K562 (cell line): ENCODE measurements around the gene TAF1D. TPM values are rescaled to one million over a fixed set of nuclear protein-coding genes. Genes with fewer than 3 reads are reported as not detected.

Source experiments
- BRD9 ChIP-seq: fragments of 450-650 bp; IDR thresholded peaks from 2 replicates; pipeline ENCODE4 v1.6.1; 2018; ENCODE audit warnings: low read depth; ENCODE audit not compliant: partially characterized antibody
- CC2D1A ChIP-seq: fragments of 450-650 bp; IDR thresholded peaks from 2 replicates; pipeline ENCODE4 v1.6.1; 2017; ENCODE audit warnings: mild to moderate bottlenecking
- E2F3 ChIP-seq: fragments of 250-450 bp; sonication (Bioruptor Pico); IDR thresholded peaks from 2 replicates; pipeline ENCODE4 v1.4.0; 2020; ENCODE audit warnings: mild to moderate bottlenecking
- GTF2A2 ChIP-seq: IDR thresholded peaks from 2 replicates; pipeline ENCODE4 v1.6.1; 2016; ENCODE audit warnings: mild to moderate bottlenecking, missing genetic modification characterization, missing compliant biosample characterization
- HDAC6 ChIP-seq: IDR thresholded peaks from 2 replicates; pipeline ENCODE4 v1.6.1; 2012; ENCODE audit warnings: low read depth, mild to moderate bottlenecking, control low read depth, inconsistent platforms, low read length, moderate library complexity
- KLF6 ChIP-seq: fragments of 250-450 bp; sonication (Bioruptor Pico); IDR thresholded peaks from 2 replicates; pipeline ENCODE4 v1.4.0; 2020; ENCODE audit warnings: mild to moderate bottlenecking, moderate library complexity, borderline replicate concordance
- MEF2D ChIP-seq: conservative IDR thresholded peaks from 2 replicates; pipeline ENCODE4 v1.6.1; 2016; ENCODE audit warnings: low read depth, missing genetic modification characterization, missing compliant biosample characterization
- MTA3 ChIP-seq: fragments of 450-650 bp; formaldehyde crosslinking; IDR thresholded peaks from 2 replicates; pipeline ENCODE4 v1.6.1; 2017; ENCODE audit warnings: mild to moderate bottlenecking, borderline replicate concordance
- NR1H2 ChIP-seq: sonication (generic); formaldehyde crosslinking; IDR thresholded peaks from 2 replicates; pipeline ENCODE4 v1.4.0; 2020; ENCODE audit warnings: mild to moderate bottlenecking, missing genetic modification reagents
- OTX1 ChIP-seq: fragments of 450-650 bp; formaldehyde crosslinking; IDR thresholded peaks from 2 replicates; pipeline ENCODE4 v1.4.0; 2022; ENCODE audit warnings: mild to moderate bottlenecking
- RAD51 ChIP-seq: fragments of 450-650 bp; IDR thresholded peaks from 2 replicates; pipeline ENCODE4 v1.7.1; 2016; ENCODE audit warnings: low read depth, mild to moderate bottlenecking, borderline replicate concordance
- RERE ChIP-seq: sonication (generic); formaldehyde crosslinking; IDR thresholded peaks from 2 replicates; pipeline ENCODE4 v1.8.0; 2023; ENCODE audit warnings: missing genetic modification reagents, mild to moderate bottlenecking, borderline replicate concordance
- ZNF133 ChIP-seq: fragments of 250-450 bp; sonication (Bioruptor Pico); IDR thresholded peaks from 2 replicates; pipeline ENCODE4 v1.4.0; 2020; ENCODE audit warnings: mild to moderate bottlenecking
- ZNF584 ChIP-seq: fragments of 200-800 bp; sonication (Bioruptor generic); IDR thresholded peaks from 2 replicates; pipeline ENCODE4 v1.6.1; 2016; ENCODE audit warnings: low read depth, mild to moderate bottlenecking, missing genetic modification characterization, missing compliant biosample characterization
- polyA plus RNA-seq, 8 experiments: library from polyadenylated mRNA; depleted of rRNA in 4 of 8; stranded (reverse) in 5 of 8; unstranded in 3 of 8; fragments of >200 nt; fragmentation: Nextera tagmentation in 2 of 8; fragmentation: Illumina TruSeq in 1 of 8; extraction: Ambion mirVana in 2 of 8; extraction: Trizol in 1 of 8; gene quantifications; 2 replicates each; pipeline versions ENCODE4 v1.2.1 to v1.2.3, GENCODE V29; 2011 to 2014; ENCODE audit warnings: inconsistent platforms in 1 of 8, missing spikeins in 1 of 8
- total RNA-seq, 7 experiments: library from RNA; depleted of rRNA in 6 of 7; stranded (reverse); fragments of >200 nt in 6 of 7; fragmentation: Illumina TruSeq in 2 of 7; extraction: Trizol in 2 of 7; gene quantifications; 2 replicates each; pipeline versions ENCODE4 v1.2.1 to v1.2.3, GENCODE V29; 2011 to 2021; ENCODE audit warnings: low replicate concordance in 1 of 7
- TF ChIP-seq, protein P1 (sequence below), 2 experiments: fragments of 450-650 bp; IDR thresholded peaks; 2 replicates each; pipeline ENCODE4 v1.6.1; 2018; ENCODE audit warnings: mild to moderate bottlenecking in 2 of 2, low read depth in 1 of 2; ENCODE audit not compliant: partially characterized antibody in 2 of 2
- TF ChIP-seq, protein P2 (sequence below): fragments of 450-650 bp; IDR thresholded peaks from 2 replicates; pipeline ENCODE4 v1.6.1; 2017; ENCODE audit warnings: antibody characterized with exemption

The TAF1D gene
- total and polyA plus RNA-seq, 9 of the 15 experiments (the other 6 are each of a cell fraction or from before 2014, with no cell fraction given): 122 to 347 (median 250) TPM

GRCh38 chr11:93741094-93741881, at the start of gene TAF1D, which contains the start of gene C11orf54 (continued):
- TF ChIP-seq, protein P1, sequence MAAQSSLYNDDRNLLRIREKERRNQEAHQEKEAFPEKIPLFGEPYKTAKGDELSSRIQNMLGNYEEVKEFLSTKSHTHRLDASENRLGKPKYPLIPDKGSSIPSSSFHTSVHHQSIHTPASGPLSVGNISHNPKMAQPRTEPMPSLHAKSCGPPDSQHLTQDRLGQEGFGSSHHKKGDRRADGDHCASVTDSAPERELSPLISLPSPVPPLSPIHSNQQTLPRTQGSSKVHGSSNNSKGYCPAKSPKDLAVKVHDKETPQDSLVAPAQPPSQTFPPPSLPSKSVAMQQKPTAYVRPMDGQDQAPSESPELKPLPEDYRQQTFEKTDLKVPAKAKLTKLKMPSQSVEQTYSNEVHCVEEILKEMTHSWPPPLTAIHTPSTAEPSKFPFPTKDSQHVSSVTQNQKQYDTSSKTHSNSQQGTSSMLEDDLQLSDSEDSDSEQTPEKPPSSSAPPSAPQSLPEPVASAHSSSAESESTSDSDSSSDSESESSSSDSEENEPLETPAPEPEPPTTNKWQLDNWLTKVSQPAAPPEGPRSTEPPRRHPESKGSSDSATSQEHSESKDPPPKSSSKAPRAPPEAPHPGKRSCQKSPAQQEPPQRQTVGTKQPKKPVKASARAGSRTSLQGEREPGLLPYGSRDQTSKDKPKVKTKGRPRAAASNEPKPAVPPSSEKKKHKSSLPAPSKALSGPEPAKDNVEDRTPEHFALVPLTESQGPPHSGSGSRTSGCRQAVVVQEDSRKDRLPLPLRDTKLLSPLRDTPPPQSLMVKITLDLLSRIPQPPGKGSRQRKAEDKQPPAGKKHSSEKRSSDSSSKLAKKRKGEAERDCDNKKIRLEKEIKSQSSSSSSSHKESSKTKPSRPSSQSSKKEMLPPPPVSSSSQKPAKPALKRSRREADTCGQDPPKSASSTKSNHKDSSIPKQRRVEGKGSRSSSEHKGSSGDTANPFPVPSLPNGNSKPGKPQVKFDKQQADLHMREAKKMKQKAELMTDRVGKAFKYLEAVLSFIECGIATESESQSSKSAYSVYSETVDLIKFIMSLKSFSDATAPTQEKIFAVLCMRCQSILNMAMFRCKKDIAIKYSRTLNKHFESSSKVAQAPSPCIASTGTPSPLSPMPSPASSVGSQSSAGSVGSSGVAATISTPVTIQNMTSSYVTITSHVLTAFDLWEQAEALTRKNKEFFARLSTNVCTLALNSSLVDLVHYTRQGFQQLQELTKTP (IDR thresholded peaks at IDR 0.05; ENCODE audit: low read depth in 1 of 2, partially characterized antibody in 2 of 2): peak; percentile 40 to 52
- TF ChIP-seq RAD51 (0 out of 2 replicates have a peak, but pooled peaks have one; percentile 1), CC2D1A (no peak), HDAC6 (no peak), ZNF133 (CRISPR knock-in tag) (no peak), KLF6 (CRISPR knock-in tag) (no peak), RERE (no peak), MTA3 (peak; percentile 77; the same call in 1 of the 2 replicates), GTF2A2 (tag) (no peak), MEF2D (0 out of 2 replicates have a peak, but pooled peaks have one; percentile 15), ZNF584 (CRISPR knock-in tag) (no peak), BRD9 (peak; percentile 23), OTX1 (CRISPR knock-in tag) (0 out of 2 replicates have a peak, but pooled peaks have one; percentile 14), E2F3 (no peak), NR1H2 (CRISPR knock-in tag) (0 out of 2 replicates have a peak, but pooled peaks have one; percentile 81)
- TF ChIP-seq, protein P2, sequence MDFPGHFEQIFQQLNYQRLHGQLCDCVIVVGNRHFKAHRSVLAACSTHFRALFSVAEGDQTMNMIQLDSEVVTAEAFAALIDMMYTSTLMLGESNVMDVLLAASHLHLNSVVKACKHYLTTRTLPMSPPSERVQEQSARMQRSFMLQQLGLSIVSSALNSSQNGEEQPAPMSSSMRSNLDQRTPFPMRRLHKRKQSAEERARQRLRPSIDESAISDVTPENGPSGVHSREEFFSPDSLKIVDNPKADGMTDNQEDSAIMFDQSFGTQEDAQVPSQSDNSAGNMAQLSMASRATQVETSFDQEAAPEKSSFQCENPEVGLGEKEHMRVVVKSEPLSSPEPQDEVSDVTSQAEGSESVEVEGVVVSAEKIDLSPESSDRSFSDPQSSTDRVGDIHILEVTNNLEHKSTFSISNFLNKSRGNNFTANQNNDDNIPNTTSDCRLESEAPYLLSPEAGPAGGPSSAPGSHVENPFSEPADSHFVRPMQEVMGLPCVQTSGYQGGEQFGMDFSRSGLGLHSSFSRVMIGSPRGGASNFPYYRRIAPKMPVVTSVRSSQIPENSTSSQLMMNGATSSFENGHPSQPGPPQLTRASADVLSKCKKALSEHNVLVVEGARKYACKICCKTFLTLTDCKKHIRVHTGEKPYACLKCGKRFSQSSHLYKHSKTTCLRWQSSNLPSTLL: no peak
